GM12878 (cell line): ENCODE measurements around the gene KIFBP. TPM values are rescaled to one million over a fixed set of nuclear protein-coding genes. Genes with fewer than 3 reads are reported as not detected.

Source experiments
- BACH1 ChIP-seq: fragments of 450-650 bp; IDR thresholded peaks from 2 replicates; pipeline ENCODE4 v1.6.1; 2017; ENCODE audit warnings: mild to moderate bottlenecking, borderline replicate concordance
- ETV6 ChIP-seq, 2 experiments: fragments of 450-650 bp in 1 of 2; IDR thresholded peaks in 1 of 2; conservative IDR thresholded peaks in 1 of 2; 2 replicates each; pipeline ENCODE4 v1.6.1; 2014; ENCODE audit warnings: antibody characterized with exemption in 1 of 2, borderline replicate concordance in 1 of 2, low read depth in 1 of 2, mild to moderate bottlenecking in 1 of 2, moderate library complexity in 1 of 2
- FOXK2 ChIP-seq: fragments of 450-650 bp; IDR thresholded peaks from 2 replicates; pipeline ENCODE4 v1.6.1; 2017; ENCODE audit warnings: mild to moderate bottlenecking, moderate library complexity
- NR2C2 ChIP-seq: IDR thresholded peaks from 2 replicates; pipeline ENCODE4 v1.6.1; 2011; ENCODE audit warnings: borderline replicate concordance, low read depth; ENCODE audit not compliant: control insufficient read depth, insufficient read length
- SKIL ChIP-seq: fragments of 450-650 bp; IDR thresholded peaks from 2 replicates; pipeline ENCODE4 v1.6.1; 2017; ENCODE audit warnings: mild to moderate bottlenecking, low read depth, inconsistent platforms; ENCODE audit not compliant: poor library complexity, severe bottlenecking
- SREBF2 ChIP-seq: IDR thresholded peaks from 2 replicates; pipeline ENCODE4 v1.6.1; 2012; ENCODE audit warnings: mild to moderate bottlenecking, low read length
- TAF1 ChIP-seq: IDR thresholded peaks from 2 replicates; pipeline ENCODE4 v1.6.1; 2011; ENCODE audit warnings: mild to moderate bottlenecking, low read depth, low read length, borderline replicate concordance
- TCF12 ChIP-seq: IDR thresholded peaks from 2 replicates; pipeline ENCODE4 v1.6.1; 2011; ENCODE audit warnings: low read depth, mild to moderate bottlenecking, low read length
- ZNF217 ChIP-seq: fragments of 450-650 bp; IDR thresholded peaks from 2 replicates; pipeline ENCODE4 v1.6.1; 2017; ENCODE audit warnings: antibody characterized with exemption, mild to moderate bottlenecking
- polyA plus RNA-seq, 11 experiments: library from polyadenylated mRNA; depleted of rRNA in 4 of 11; unstranded in 6 of 11; stranded (reverse) in 5 of 11; fragments of >200 nt; fragmentation: Nextera tagmentation in 4 of 11; fragmentation: Illumina TruSeq in 1 of 11; extraction: Ambion mirVana in 4 of 11; extraction: Trizol in 1 of 11; gene quantifications; 1 replicate in 1 of 11; 2 replicates in 10 of 11; pipeline versions ENCODE4 v1.2.1 to v1.2.3, GENCODE V29; 2011 to 2016; ENCODE audit warnings: inconsistent platforms in 2 of 11, missing spikeins in 2 of 11, low read depth in 1 of 11
- total RNA-seq, 4 experiments: library from RNA; depleted of rRNA in 3 of 4; stranded (reverse); fragments of >200 nt in 3 of 4; fragmentation: Illumina TruSeq in 1 of 4; extraction: Trizol in 1 of 4; gene quantifications; 2 replicates each; pipeline versions ENCODE4 v1.2.1 to v1.2.3, GENCODE V29; 2013 to 2021
- TF ChIP-seq, protein P1 (sequence below), 3 experiments: IDR thresholded peaks in 2 of 3; conservative IDR thresholded peaks in 1 of 3; 2 replicates each; pipeline ENCODE4 v1.5.1; 2011; ENCODE audit warnings: low read depth in 3 of 3, low read length in 3 of 3, mild to moderate bottlenecking in 3 of 3, control low read depth in 2 of 3, moderate library complexity in 2 of 3, inconsistent platforms in 1 of 3, mixed read lengths in 1 of 3; ENCODE audit not compliant: control insufficient read depth in 2 of 3, insufficient read depth in 1 of 3; ENCODE audit errors: extremely low read depth in 1 of 3
- TF ChIP-seq, protein P2 (sequence below): fragments of 450-650 bp; IDR thresholded peaks from 2 replicates; pipeline ENCODE4 v1.6.1; 2016; ENCODE audit warnings: mild to moderate bottlenecking, moderate library complexity, borderline replicate concordance
- TF ChIP-seq, protein P3 (sequence below): fragments of 450-650 bp; IDR thresholded peaks from 2 replicates; pipeline ENCODE4 v1.6.1; 2017; ENCODE audit warnings: mild to moderate bottlenecking, moderate library complexity
- TF ChIP-seq, protein P4 (sequence below): IDR thresholded peaks from 2 replicates; pipeline ENCODE4 v1.6.1; 2011; ENCODE audit warnings: low read depth, low read length, improper control_type of control experiment, borderline replicate concordance

Gene KIFBP
- total and polyA plus RNA-seq, 10 of the 15 experiments (the other 5 are each of a cell fraction or from before 2014, with no cell fraction given) = 8.6 to 29.5 (median 18.7) TPM

DNA sequence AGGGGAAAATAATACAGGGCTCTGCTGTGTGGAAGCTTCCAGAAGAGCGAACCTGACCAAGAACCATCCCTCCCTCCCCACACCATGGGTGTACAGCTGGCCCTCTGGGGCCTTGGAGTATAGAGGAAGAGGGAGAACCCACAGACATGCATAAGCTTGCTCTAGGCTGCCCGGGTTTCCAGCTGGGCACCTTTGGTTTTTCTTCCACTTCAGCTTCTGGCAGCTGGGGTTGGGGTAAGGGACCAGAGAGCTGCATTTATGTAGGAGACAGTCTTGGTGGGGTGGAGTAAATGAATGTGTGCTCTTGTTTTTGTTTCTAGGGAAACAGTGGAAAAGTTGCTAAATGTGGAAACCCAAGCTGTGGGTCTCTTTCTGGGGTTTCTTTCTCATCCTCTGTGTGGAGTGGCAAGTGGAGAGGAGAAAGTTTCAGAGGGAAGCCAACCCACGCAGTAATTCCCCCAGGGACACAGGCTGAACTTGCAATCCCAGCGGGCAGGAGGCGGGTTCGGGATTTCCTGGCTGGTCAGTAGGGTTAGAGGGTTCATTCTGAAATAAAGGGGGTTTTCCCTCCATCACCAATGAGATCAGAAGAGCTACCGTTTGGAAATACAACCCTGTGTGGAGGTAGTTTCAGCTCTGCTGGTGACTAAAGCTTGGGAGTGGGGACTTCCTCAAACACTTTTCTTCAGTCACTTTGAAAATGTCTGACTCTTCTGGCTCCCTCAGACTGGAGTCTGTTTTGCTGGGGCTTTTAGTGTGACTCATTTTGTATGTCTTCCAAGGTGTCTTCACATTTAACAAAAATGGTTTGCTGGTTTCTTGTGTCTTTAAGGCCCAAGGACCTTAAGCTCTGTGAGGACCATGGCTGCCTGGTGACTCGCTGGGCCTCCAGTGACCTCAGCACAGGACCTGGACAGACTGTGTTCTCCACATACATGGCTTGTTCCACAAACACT is 77.1 kb downstream of the KIFBP start (continued):
- TF ChIP-seq, protein P1, sequence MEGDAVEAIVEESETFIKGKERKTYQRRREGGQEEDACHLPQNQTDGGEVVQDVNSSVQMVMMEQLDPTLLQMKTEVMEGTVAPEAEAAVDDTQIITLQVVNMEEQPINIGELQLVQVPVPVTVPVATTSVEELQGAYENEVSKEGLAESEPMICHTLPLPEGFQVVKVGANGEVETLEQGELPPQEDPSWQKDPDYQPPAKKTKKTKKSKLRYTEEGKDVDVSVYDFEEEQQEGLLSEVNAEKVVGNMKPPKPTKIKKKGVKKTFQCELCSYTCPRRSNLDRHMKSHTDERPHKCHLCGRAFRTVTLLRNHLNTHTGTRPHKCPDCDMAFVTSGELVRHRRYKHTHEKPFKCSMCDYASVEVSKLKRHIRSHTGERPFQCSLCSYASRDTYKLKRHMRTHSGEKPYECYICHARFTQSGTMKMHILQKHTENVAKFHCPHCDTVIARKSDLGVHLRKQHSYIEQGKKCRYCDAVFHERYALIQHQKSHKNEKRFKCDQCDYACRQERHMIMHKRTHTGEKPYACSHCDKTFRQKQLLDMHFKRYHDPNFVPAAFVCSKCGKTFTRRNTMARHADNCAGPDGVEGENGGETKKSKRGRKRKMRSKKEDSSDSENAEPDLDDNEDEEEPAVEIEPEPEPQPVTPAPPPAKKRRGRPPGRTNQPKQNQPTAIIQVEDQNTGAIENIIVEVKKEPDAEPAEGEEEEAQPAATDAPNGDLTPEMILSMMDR (IDR thresholded peaks at IDR 0.05 in 2 of 3, conservative IDR thresholded peaks at IDR 0.05 in 1 of 3; ENCODE audit: control insufficient read depth in 2 of 3, extremely low read depth in 1 of 3, insufficient read depth in 1 of 3, low read depth in 3 of 3, low read length in 3 of 3) = no peak
- TF ChIP-seq SKIL (peak; percentile 80), NR2C2 (no peak), TAF1 (peak; percentile 47; the same call in 1 of the 2 replicates), ZNF217 (0 out of 2 replicates have a peak, but pooled peaks have one; percentile 17), ETV6 (conservative IDR thresholded peaks at IDR 0.05 in 1 of 2, IDR thresholded peaks at IDR 0.05 in 1 of 2; ENCODE audit: borderline replicate concordance in 1 of 2, low read depth in 1 of 2) (peak in 1 of 2 experiments; percentile 59; a peak in 2 of 4 replicates), TCF12 (no peak; the same call in 1 of the 2 replicates), BACH1 (no peak), SREBF2 (no peak), FOXK2 (no peak)
- TF ChIP-seq, protein P2, sequence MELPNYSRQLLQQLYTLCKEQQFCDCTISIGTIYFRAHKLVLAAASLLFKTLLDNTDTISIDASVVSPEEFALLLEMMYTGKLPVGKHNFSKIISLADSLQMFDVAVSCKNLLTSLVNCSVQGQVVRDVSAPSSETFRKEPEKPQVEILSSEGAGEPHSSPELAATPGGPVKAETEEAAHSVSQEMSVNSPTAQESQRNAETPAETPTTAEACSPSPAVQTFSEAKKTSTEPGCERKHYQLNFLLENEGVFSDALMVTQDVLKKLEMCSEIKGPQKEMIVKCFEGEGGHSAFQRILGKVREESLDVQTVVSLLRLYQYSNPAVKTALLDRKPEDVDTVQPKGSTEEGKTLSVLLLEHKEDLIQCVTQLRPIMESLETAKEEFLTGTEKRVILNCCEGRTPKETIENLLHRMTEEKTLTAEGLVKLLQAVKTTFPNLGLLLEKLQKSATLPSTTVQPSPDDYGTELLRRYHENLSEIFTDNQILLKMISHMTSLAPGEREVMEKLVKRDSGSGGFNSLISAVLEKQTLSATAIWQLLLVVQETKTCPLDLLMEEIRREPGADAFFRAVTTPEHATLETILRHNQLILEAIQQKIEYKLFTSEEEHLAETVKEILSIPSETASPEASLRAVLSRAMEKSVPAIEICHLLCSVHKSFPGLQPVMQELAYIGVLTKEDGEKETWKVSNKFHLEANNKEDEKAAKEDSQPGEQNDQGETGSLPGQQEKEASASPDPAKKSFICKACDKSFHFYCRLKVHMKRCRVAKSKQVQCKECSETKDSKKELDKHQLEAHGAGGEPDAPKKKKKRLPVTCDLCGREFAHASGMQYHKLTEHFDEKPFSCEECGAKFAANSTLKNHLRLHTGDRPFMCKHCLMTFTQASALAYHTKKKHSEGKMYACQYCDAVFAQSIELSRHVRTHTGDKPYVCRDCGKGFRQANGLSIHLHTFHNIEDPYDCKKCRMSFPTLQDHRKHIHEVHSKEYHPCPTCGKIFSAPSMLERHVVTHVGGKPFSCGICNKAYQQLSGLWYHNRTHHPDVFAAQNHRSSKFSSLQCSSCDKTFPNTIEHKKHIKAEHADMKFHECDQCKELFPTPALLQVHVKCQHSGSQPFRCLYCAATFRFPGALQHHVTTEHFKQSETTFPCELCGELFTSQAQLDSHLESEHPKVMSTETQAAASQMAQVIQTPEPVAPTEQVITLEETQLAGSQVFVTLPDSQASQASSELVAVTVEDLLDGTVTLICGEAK = no peak; the same call in 1 of the 2 replicates
- TF ChIP-seq, protein P3, sequence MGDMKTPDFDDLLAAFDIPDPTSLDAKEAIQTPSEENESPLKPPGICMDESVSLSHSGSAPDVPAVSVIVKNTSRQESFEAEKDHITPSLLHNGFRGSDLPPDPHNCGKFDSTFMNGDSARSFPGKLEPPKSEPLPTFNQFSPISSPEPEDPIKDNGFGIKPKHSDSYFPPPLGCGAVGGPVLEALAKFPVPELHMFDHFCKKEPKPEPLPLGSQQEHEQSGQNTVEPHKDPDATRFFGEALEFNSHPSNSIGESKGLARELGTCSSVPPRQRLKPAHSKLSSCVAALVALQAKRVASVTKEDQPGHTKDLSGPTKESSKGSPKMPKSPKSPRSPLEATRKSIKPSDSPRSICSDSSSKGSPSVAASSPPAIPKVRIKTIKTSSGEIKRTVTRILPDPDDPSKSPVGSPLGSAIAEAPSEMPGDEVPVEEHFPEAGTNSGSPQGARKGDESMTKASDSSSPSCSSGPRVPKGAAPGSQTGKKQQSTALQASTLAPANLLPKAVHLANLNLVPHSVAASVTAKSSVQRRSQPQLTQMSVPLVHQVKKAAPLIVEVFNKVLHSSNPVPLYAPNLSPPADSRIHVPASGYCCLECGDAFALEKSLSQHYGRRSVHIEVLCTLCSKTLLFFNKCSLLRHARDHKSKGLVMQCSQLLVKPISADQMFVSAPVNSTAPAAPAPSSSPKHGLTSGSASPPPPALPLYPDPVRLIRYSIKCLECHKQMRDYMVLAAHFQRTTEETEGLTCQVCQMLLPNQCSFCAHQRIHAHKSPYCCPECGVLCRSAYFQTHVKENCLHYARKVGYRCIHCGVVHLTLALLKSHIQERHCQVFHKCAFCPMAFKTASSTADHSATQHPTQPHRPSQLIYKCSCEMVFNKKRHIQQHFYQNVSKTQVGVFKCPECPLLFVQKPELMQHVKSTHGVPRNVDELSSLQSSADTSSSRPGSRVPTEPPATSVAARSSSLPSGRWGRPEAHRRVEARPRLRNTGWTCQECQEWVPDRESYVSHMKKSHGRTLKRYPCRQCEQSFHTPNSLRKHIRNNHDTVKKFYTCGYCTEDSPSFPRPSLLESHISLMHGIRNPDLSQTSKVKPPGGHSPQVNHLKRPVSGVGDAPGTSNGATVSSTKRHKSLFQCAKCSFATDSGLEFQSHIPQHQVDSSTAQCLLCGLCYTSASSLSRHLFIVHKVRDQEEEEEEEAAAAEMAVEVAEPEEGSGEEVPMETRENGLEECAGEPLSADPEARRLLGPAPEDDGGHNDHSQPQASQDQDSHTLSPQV = no peak
- TF ChIP-seq, protein P4, sequence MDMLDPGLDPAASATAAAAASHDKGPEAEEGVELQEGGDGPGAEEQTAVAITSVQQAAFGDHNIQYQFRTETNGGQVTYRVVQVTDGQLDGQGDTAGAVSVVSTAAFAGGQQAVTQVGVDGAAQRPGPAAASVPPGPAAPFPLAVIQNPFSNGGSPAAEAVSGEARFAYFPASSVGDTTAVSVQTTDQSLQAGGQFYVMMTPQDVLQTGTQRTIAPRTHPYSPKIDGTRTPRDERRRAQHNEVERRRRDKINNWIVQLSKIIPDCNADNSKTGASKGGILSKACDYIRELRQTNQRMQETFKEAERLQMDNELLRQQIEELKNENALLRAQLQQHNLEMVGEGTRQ = no peak
